Memory B cell (primary cell): ENCODE data around the gene CHMP4A.

Source experiments
- ATAC-seq: fragments of 150-1000 bp; cut with Tn5 transposase; 2 replicates; pipeline ENCODE4 v1.10.0; 2021; ENCODE audit warnings: low read depth, mild to moderate bottlenecking, moderate library complexity
- DNase-seq, 2 donors: peaks; one replicate each; pipeline ENCODE4 v3.0.0; 2022; ENCODE audit warnings: low spot score in 2 of 2
- H3K27ac Mint-ChIP-seq: one replicate; pipeline ENCODE4 v1.8.0; 2022; ENCODE audit warnings: mild to moderate bottlenecking, moderate library complexity, mixed read lengths
- H3K27me3 Mint-ChIP-seq: one replicate; pipeline ENCODE4 v1.8.0; 2022; ENCODE audit warnings: mixed read lengths
- H3K36me3 Mint-ChIP-seq: one replicate; pipeline ENCODE4 v1.8.0; 2022; ENCODE audit warnings: mild to moderate bottlenecking, mixed read lengths
- H3K4me1 Mint-ChIP-seq: one replicate; pipeline ENCODE4 v1.8.0; 2022; ENCODE audit warnings: mixed read lengths
- H3K4me3 Mint-ChIP-seq: one replicate; pipeline ENCODE4 v1.8.0; 2022; ENCODE audit warnings: mild to moderate bottlenecking, moderate library complexity, mixed read lengths
- H3K9me3 Mint-ChIP-seq: one replicate; pipeline ENCODE4 v1.8.0; 2022; ENCODE audit warnings: mixed read lengths

CHMP4A gene

DNA sequence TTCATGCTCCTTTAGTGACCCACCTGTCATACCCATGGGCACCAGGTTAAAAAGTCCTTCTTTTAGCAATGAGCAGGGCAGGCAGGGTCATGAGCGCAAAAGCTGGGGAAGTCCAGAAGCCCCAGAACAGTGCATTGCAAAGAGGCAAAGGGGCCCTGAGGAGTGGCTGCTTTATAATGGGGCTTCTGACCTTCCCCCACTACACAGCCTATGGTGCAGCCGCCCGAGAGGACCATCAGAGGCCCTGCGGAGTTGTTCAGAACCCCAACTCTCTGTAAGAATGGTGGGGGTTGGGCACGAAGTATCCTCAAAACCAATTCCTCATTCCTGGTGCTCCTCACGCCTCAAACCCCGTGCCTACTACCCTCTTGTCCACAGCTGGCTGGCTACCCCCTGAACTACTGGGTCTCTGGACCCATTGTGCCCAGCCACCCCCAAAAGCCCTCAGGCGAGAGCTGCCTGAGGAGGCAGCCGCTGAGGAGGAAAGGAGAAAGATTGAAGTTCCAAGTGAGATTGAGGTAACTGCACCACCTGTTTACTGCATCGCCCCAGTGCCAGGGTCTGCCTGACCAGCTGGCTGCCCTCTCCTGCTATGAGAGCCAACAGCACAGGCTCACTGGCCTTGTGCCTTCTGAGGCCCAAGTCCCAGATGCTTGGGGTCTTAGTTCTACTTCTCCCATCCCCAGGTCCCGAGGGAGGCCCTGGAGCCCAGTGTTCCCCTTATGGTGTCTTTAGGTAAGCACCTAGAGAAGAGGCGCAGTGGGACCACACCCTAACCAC, 34.7 kb downstream of the CHMP4A start:
- no peak overlapping the region for H3K27ac Mint-ChIP-seq
- no peaks in the 10 kb centered on the region for H3K9me3 Mint-ChIP-seq
- DNase-seq, result no peak
- H3K27me3 Mint-ChIP-seq, result no peaks in the 10 kb centered on the region
- H3K4me1 Mint-ChIP-seq, result peaks cover 13% of the 10 kb centered on the region
- no peak for ATAC-seq
- H3K36me3 Mint-ChIP-seq, result peaks cover 11% of the 10 kb centered on the region
- H3K4me3 Mint-ChIP-seq, result no peak overlapping the region

- Mint-ChIP-seq H3K27me3 (no peaks in the 10 kb centered on the region), H3K9me3 (no peaks in the 10 kb centered on the region), H3K27ac (no peak overlapping the region), H3K4me3 (no peak overlapping the region), H3K4me1 (peaks cover 17% of the 10 kb centered on the region), H3K36me3 (peaks cover 11% of the 10 kb centered on the region)
- DNase-seq, result no peak
- ATAC-seq, result no peak
Observed at GRCh38 chr14:24177891-24178290, 35.4 kb downstream of the CHMP4A start.

GRCh38 chr14:24177041-24177825, 36.1 kb downstream of the CHMP4A start:
- no peak for ATAC-seq
- Mint-ChIP-seq H3K9me3 (no peaks in the 10 kb centered on the region), H3K4me3 (no peak overlapping the region)

DNA sequence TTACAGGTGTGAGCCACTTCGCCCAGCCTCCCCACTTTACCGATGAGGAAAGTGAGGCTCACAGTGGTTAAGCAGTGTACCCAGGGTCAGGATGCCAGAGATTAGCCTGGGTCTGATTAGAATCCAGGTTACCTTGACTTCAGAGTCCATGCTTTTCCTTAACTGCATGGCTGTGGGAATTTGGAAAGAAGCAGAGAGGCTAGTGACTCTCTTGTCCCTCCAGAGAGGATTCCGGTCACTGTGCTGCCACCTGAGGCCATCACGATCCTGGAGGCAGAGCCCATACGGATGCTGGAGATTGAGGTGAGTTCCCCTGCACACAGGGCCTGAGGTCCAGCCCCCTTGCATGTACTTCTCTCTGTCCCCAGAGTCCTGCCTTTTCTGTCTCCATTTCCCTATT, 36.7 kb downstream of the CHMP4A start:
- Mint-ChIP-seq H3K36me3 (peaks cover 7% of the 10 kb centered on the region), H3K4me3 (no peak overlapping the region)

More at GRCh38 chr14:24177041-24177825, 36.1 kb downstream of the CHMP4A start:
- peaks cover 17% of the 10 kb centered on the region for H3K4me1 Mint-ChIP-seq
- H3K27ac Mint-ChIP-seq, result no peak overlapping the region
- DNase-seq, result no peak
- no peaks in the 10 kb centered on the region for H3K27me3 Mint-ChIP-seq
- H3K36me3 Mint-ChIP-seq, result peaks cover 11% of the 10 kb centered on the region

GRCh38 chr14:24172871-24173281, 40.4 kb downstream of the CHMP4A start:
- peak overlapping the region; percentile 93 for H3K4me3 Mint-ChIP-seq
- no peaks in the 10 kb centered on the region for H3K27me3 Mint-ChIP-seq
- DNase-seq (no peak), ATAC-seq (no peak)
- H3K4me1 Mint-ChIP-seq, result peaks cover 17% of the 10 kb centered on the region
- peaks cover 10% of the 10 kb centered on the region for H3K36me3 Mint-ChIP-seq
- peak overlapping the region; percentile 20 for H3K27ac Mint-ChIP-seq
- H3K9me3 Mint-ChIP-seq, result no peaks in the 10 kb centered on the region

More for the DNA sequence above, 36.7 kb downstream of the CHMP4A start:
- no peak for ATAC-seq
- H3K27me3 Mint-ChIP-seq, result no peaks in the 10 kb centered on the region
- no peaks in the 10 kb centered on the region for H3K9me3 Mint-ChIP-seq
- no peak overlapping the region for H3K27ac Mint-ChIP-seq
- no peak for DNase-seq
- H3K4me1 Mint-ChIP-seq, result peaks cover 15% of the 10 kb centered on the region

DNA sequence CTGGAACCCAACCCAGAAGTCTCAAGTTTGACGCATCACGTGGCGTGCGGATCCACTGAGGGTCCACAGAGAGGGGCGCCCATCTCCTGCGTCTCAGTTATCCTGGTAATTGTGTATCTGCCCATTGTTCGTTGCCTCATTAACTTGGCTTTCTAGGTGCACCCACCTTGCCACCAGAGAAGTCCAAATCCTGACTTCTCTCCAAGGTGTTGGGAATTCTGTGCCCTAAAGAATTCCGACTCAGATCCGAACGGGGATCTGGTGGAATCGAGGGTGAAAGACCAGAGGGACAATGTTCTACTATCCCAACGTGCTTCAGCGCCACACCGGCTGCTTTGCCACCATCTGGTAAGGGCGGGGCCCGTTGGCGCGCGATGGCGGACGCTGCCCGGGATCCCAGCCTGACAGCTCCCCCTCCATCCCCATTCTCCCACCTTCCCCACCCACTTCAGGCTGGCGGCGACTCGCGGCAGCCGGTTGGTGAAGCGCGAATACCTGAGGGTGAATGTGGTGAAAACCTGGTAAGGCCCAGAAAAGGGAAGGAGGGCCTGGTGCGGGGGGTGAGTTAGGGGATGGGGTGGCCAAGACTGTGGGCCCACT, 40.9 kb downstream of the CHMP4A start:
- H3K27ac Mint-ChIP-seq, result peak overlapping the region; percentile 53
- no peaks in the 10 kb centered on the region for H3K9me3 Mint-ChIP-seq
- DNase-seq, result no peak
- H3K4me1 Mint-ChIP-seq, result peaks cover 21% of the 10 kb centered on the region
- peak overlapping the region; percentile 93 for H3K4me3 Mint-ChIP-seq
- H3K36me3 Mint-ChIP-seq, result peaks cover 14% of the 10 kb centered on the region
- no peak for ATAC-seq
- H3K27me3 Mint-ChIP-seq, result no peaks in the 10 kb centered on the region

GRCh38 chr14:24171422-24172260, 41.6 kb downstream of the CHMP4A start, which contains the start of gene REC8:
Gene REC8, plus strand, starts transcription at chr14:24172080. Its CDS starts 473 bp downstream, at chr14:24172553.
- peak within 1 kb of the TSS; percentile 93 for H3K4me3 Mint-ChIP-seq
- peaks cover 22% of the 10 kb centered on the region for H3K4me1 Mint-ChIP-seq
- H3K9me3 Mint-ChIP-seq, result no peaks in the 10 kb centered on the region
- H3K36me3 Mint-ChIP-seq, result peaks cover 16% of the 10 kb centered on the region
- ATAC-seq, result peak; percentile 90
- DNase-seq, result peak; percentile 56 to 74
- peak within 1 kb of the TSS; percentile 84 for H3K27ac Mint-ChIP-seq
- H3K27me3 Mint-ChIP-seq, result no peaks in the 10 kb centered on the region

DNA sequence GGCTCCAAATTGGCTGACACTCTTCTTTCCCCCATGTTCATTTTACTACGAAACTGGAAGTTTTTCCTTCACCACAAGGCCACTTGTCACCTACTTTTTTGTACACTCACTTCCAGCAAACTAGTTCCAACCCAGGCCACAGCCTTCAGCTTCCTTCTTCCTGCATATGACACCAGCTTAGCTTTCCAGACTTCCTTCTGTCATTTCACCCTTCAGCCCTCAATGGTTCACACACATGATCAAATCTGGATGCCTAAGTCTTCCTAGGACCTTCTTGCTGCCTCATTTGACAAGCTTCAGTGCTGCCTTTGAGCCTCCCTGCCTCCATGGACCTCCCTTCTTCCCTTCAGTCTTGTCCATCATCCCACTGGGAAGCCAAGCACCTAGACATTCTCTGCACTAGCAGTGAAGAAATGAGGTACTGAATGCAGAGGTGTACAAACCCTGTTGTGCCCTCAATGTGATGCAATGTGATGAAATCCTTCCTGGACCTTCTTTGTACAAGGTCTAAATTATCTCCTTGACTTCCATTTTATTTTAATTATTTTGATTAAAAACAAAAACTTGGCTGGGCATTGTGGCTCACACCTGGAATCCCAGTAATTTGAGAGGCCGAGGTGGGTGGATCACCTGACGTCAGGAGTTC, 45.7 kb downstream of the CHMP4A start:
- Mint-ChIP-seq H3K4me3 (no peak overlapping the region), H3K36me3 (peaks cover 38% of the 10 kb centered on the region), H3K27ac (peak overlapping the region; percentile 42), H3K27me3 (no peaks in the 10 kb centered on the region), H3K4me1 (peaks cover 23% of the 10 kb centered on the region), H3K9me3 (no peaks in the 10 kb centered on the region)
- no peak for DNase-seq
- no peak for ATAC-seq

- DNase-seq, result no peak
- Mint-ChIP-seq H3K9me3 (no peaks in the 10 kb centered on the region), H3K27me3 (no peaks in the 10 kb centered on the region), H3K27ac (no peak overlapping the region), H3K4me1 (peaks cover 24% of the 10 kb centered on the region), H3K36me3 (peaks cover 45% of the 10 kb centered on the region), H3K4me3 (no peak overlapping the region)
- ATAC-seq, result no peak
Observed at GRCh38 chr14:24165785-24166184, 47.5 kb downstream of the CHMP4A start.

DNA sequence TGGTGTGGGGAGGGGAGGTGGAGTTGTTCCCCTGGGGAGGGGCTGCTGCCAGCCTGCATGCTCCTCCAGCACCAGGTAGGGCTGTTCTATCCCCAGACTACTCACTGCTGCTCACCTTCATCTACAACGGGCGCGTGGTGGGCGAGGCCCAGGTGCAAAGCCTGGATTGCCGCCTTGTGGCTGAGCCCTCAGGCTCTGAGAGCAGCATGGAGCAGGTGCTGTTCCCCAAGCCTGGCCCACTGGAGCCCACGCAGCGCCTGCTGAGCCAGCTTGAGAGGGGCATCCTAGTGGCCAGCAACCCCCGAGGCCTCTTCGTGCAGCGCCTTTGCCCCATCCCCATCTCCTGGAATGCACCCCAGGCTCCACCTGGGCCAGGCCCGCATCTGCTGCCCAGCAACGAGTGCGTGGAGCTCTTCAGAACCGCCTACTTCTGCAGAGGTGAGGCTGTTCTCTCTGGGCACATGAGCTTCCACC, 48.7 kb downstream of the CHMP4A start:
- H3K36me3 Mint-ChIP-seq, result peaks cover 42% of the 10 kb centered on the region
- DNase-seq (no peak), ATAC-seq (no peak)
- H3K9me3 Mint-ChIP-seq, result no peaks in the 10 kb centered on the region
- peaks cover 25% of the 10 kb centered on the region for H3K4me1 Mint-ChIP-seq
- peak overlapping the region; percentile 33 for H3K4me3 Mint-ChIP-seq
- H3K27me3 Mint-ChIP-seq, result no peaks in the 10 kb centered on the region
- H3K27ac Mint-ChIP-seq, result peak overlapping the region; percentile 55

GRCh38 chr14:24162093-24162492, 51.2 kb downstream of the CHMP4A start:
- no peaks in the 10 kb centered on the region for H3K9me3 Mint-ChIP-seq
- H3K27me3 Mint-ChIP-seq, result no peaks in the 10 kb centered on the region
- peaks cover 17% of the 10 kb centered on the region for H3K4me1 Mint-ChIP-seq

DNA sequence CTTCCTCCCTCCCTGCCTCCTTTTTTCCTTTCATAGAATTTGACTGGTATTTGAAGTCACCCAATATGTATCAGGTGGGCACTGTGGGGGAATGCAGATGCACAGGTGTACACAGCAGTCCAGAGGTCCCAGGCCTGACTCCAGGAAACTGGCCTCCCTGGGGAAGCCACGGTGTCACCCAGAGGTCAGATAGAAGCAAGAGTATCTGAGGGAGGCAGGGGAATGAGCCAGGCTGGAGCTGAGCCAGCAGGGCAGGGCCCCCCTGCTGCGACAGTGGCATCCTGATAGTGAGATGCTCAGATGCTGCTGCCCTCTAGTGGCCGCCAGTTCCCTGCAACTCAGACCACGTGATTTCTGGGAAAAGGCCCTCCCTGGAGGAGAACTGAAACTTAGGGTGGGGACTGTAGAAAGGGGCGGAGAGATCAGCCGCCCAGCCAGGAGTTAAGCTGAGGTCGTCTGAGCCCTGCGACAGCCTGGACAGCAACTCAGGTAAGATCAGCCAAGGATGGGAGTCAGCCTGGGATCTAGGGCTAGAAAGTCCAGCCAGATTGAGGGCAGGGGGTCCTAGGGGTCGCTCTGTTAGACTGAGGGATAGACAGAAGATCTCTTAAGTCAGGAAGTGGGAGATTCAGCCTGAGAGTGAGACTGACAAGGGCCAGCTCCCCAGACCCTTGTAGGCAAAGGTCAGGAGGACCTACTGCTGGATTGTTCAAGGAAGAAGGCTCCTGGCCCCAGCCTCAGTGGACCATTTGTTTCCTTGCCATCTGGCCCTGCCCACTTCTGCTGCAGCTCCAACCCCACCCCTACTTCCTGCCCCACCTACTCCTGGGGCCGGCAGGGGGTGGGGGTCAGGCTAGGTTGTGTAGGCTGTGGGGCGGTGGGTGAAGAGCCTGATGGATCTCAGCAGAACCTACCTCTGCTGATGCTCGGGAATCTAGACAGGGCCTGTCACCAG, 52.2 kb downstream of the CHMP4A start, which contains the start of gene IRF9:
IRF9 (plus strand) TSS at position 416 of the 955 bp plus-strand sequence. CDS start 880 bp downstream, outside the sequence.
- DNase-seq (peak; percentile 98), ATAC-seq (peak; percentile 92)
- H3K27ac Mint-ChIP-seq, result peak within 1 kb of the TSS; percentile 95
- H3K27me3 Mint-ChIP-seq, result no peaks in the 10 kb centered on the region
- H3K36me3 Mint-ChIP-seq, result peaks cover 38% of the 10 kb centered on the region
- no peaks in the 10 kb centered on the region for H3K9me3 Mint-ChIP-seq
- peaks cover 17% of the 10 kb centered on the region for H3K4me1 Mint-ChIP-seq
- H3K4me3 Mint-ChIP-seq, result peak within 1 kb of the TSS; percentile 99

More at GRCh38 chr14:24162093-24162492, 51.2 kb downstream of the CHMP4A start:
- ATAC-seq (no peak), DNase-seq (no peak)
- peak overlapping the region; percentile 95 for H3K27ac Mint-ChIP-seq
- H3K4me3 Mint-ChIP-seq, result peak overlapping the region; percentile 99
- peaks cover 37% of the 10 kb centered on the region for H3K36me3 Mint-ChIP-seq
